Epithelial cell of umbilical artery (primary cell): ENCODE data around the gene MYO1B. TPM values are rescaled to one million over a fixed set of nuclear protein-coding genes. Genes with fewer than 3 reads are reported as not detected.

Source experiments
- total RNA-seq: library from RNA; depleted of rRNA; stranded (reverse); fragments of >200 nt; gene quantifications from 2 replicates; pipeline ENCODE4 v1.2.3, GENCODE V29; 2014

MYO1B gene
- total RNA-seq, result 48.5 and 61.7 TPM in 2 replicates

DNA sequence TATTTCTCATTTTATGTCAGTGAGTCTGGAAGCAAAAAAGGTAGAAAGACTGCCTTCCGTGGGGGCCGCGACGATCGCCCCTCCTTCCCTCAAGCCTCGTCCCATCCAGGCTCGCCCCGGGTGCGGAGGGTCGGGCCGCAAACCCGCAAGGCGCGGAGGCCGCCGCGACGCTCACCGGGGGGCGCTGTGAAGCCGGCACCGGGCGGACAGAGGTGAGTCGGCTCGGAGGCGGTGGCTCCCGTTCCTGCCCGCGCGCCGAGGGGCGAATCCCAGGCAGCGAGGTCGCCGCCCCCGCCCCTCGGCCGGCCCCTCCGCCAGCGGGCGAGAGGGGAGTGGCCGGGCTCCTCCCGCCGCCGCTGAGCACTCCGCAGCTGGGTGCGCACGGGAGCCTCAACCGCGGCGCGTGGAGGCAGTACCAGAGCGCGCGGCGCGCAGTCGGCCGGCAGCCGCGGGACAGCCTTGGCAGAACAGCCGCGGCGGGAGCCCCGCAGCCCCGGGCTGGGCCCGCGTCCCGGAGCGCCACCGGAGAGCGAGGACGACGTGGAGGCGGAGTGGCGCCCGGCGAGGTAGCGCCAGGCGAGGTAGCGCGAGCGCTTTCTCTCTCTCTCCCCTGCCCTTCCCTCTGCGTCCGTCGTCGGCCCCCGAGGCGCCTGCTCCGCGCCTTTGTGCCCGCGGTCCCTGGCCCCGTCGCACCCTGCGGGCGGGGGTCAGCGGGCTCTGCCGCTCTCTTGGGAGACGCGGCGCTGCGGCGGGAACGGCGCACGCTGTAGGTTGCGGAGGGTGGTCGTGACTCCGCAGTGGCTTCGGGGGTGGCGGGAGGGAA, at the start of gene MYO1B:
Gene MYO1B (plus strand): TSS at position 359 of the 823 bp plus-strand sequence. CDS start 31,492 bp downstream, outside the sequence.

Other genes with a start within 250 kb of the MYO1B start
- 42.9 and 214 TPM in 2 replicates for gene STAT1, start 231.2 kb upstream of the MYO1B start, total RNA-seq
- under 0.01 and 0.46 TPM in 2 replicates for gene STAT4, start 94.4 kb upstream of the MYO1B start, total RNA-seq